PC-3 (cell line): ENCODE results near the gene MYH9.

ENCODE experiments used
- EZH2 ChIP-seq: fragments of 300-600 bp; sonication (generic); IDR thresholded peaks from one replicate; pipeline ENCODE4 v1.6.1; 2017; ENCODE audit warnings: antibody characterized with exemption, mild to moderate bottlenecking, low read length; ENCODE audit not compliant: unreplicated experiment
- EZH2phosphoT487 ChIP-seq: fragments of 300-600 bp; sonication (generic); IDR thresholded peaks from 2 replicates; pipeline ENCODE4 v1.6.1; 2018; ENCODE audit warnings: mild to moderate bottlenecking, antibody characterized with exemption, low read length, borderline replicate concordance
- TF ChIP-seq, protein P1 (sequence below): fragments of 300-600 bp; sonication (generic); conservative IDR thresholded peaks from 2 replicates; pipeline ENCODE4 v1.5.1; 2017; ENCODE audit warnings: antibody characterized with exemption, low read depth, mild to moderate bottlenecking, low read length

DNA sequence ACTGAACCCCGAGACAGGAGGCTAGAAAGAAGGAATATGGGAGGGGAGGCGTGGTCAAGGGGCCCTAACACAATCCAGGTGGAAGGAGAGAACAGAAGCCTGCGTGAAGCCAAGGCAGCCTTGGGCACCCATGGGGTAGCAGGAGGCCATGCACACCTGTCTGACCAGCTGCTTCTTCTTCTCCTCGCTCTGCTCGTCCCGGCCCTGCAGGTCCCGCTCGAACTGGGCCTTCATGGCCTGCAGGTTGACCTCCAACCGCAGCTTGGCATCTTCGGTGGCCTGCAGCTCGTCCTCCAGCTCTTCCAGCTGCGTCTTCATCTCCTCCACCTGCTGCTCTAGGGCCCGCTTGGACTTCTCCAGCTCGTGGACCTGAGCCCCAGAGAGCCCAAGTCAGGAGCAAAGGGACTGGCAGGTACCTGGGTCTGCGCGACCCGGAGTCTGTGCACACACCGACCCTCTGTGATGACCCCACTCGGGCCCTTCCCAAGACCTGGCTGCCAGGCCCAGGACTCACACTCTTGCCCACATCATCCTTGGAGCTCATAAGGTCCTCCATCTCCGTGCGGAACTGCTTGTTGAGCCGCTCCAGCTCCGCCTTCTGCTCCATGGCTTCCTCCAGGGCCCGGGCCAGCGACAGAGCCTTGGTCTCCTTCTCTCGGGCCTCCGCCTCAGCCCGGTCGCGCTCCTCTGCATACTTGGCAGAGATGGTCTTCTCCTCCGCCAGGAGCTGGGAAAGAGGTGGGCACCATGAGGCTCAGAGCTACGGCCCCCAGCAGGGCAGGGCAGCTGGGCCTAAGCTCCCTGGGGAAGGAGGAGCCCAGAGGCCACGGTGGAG, 99.0 kb downstream of the MYH9 start:
- TF ChIP-seq, protein P1, sequence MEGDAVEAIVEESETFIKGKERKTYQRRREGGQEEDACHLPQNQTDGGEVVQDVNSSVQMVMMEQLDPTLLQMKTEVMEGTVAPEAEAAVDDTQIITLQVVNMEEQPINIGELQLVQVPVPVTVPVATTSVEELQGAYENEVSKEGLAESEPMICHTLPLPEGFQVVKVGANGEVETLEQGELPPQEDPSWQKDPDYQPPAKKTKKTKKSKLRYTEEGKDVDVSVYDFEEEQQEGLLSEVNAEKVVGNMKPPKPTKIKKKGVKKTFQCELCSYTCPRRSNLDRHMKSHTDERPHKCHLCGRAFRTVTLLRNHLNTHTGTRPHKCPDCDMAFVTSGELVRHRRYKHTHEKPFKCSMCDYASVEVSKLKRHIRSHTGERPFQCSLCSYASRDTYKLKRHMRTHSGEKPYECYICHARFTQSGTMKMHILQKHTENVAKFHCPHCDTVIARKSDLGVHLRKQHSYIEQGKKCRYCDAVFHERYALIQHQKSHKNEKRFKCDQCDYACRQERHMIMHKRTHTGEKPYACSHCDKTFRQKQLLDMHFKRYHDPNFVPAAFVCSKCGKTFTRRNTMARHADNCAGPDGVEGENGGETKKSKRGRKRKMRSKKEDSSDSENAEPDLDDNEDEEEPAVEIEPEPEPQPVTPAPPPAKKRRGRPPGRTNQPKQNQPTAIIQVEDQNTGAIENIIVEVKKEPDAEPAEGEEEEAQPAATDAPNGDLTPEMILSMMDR: no peak
- no peak for TF ChIP-seq EZH2phosphoT487
- no peak for TF ChIP-seq EZH2
